ENCODE results near the gene MATN3.

MATN3 gene

DNA sequence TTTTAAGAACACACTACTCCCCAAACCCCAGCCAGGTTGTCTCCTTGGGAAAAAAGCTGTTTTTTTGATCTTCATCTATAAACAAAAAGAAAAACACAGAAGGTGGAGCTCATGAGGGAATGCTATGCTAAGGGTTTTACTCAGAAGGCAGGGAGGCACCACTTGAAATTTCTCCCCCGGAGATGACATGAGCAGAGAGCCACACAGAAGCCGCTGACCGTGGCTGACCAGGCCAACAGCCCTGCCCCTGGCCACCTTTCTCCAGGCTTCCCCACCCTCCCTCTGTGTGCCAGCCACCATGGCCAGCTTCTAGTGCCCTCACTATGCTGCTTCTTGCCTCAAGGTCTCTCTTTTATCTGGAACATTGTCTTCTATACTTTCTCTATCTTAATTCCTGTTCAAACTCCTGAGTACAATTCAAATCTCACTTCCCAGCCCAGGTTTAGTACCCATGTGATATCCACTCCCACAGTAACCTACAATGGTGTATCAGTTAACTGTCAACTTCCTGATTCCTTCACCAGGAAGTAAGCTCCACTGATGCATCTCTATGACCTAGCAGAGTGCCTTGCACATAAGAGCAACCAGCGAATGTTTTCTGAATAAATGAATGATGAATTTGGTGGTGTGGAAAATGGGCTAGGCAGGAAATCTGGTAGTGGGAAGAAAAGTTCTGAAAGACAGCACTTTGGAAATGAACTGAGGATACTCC is 23.6 kb upstream of the MATN3 start:
- DNase-seq (ENCODE audit: low read depth), result no peak

DNA sequence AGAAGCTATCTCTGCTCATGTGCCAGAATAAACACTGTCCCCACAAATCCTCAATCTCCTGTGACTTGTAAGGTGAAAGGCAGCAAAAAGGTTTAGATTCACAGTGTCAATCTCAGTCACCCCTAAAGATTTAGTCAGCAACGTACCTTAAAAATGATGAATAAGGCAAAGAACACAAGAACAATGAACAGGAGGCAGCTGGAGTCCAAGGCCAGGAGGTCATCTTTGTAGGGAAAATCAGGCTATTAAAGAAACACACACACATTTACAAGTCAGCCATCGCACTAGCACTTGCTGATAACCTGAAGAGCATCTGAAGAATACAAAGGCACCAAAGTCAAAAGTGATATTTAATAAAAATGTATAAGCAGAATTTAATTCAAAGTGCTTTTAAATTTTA is 22.4 kb upstream of the MATN3 start:
- no peak for DNase-seq (ENCODE audit: low read depth)

DNA sequence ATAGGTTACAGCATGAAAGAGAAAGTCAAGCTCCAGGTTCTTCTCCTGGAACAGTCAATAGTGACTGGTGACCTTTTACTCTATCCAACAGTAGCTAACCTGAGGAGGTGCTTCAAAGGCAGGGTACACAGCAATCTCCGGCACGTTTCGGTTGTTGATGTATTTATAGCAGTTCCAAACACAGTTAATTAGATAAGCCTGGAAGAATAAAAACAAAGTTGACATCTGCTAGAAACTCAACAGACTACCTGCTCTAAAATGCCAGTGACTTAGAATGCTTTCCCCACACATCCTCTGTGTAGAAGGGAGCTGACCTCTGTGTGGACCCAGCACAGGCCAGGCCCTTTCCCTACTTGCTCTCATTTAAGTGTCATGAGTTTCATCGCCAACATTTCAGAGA is 21.8 kb upstream of the MATN3 start:
- no peak for DNase-seq (ENCODE audit: low read depth)

DNA sequence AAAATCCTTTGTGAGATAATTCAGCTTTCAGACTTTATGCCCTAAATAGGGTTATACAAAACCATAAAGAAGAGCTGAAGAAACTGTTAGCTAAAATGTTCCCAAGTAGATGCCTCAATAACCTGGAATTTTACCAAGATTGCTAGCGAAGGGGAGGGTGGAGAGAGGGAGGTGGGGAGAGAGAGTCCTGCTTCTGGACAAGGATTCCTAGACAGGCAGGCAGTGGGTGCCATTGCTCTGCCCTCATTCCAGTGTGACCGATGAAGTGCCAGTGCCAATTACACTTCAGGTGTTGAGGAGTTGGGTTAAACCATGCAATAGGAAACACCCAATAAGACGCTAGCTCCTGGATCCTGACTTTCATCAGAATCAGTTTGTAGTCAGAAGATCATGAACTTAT is 20.9 kb upstream of the MATN3 start:
- DNase-seq (ENCODE audit: low read depth), result no peak

DNA sequence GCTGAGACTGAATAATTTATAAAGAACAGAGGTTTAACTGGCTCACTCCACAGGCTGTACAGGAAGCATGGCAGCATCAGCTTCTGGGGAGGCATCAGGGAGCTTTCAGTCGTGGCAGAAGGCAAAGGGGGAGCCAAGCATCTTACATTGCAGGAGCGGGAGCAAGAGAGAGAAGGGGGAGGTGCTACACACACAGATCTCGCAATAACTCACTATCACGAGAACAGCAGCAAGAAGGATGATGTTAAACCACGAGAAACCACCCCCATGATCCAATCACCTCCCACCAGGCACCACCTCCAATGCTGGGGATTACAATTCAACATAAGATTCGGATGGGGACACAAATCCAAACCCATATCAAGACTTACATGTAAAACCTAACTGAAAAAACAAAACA is 17.8 kb upstream of the MATN3 start:
- no peak for DNase-seq (ENCODE audit: low read depth)

DNA sequence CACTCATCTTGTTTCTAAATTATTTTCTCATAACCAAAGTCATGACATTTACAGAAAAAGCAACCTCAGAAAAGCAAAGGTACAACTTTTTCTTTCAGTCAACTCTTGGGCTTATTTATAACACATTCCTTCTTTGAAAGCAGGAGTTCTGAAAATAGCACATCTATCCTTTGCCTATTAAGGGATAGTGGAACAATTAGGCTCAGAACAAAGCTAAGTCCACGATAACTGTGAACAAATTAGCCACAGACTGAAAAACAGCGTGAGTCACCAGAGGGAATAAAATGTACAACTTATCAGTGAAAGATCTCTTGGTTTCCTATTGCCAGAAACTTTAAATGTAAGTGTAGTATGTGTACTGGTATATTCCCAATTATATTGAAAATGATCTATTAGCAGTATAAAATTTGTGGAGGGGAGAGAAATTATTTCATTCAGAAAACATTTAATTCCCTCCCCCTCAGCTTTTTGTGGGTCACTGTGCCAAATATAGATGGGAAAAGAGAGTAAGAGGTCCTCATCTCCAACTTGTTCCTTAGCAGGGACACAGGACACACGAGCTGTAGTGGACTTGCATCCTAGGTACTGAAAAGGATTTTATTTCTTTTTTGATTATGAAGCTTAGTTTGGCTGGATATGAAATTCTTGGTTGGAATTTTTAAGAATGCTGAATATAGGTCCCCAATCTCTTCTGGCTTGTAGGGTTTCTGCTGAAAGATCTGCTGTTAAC is 15.4 kb upstream of the MATN3 start:
- no peak for DNase-seq (ENCODE audit: low read depth)

DNA sequence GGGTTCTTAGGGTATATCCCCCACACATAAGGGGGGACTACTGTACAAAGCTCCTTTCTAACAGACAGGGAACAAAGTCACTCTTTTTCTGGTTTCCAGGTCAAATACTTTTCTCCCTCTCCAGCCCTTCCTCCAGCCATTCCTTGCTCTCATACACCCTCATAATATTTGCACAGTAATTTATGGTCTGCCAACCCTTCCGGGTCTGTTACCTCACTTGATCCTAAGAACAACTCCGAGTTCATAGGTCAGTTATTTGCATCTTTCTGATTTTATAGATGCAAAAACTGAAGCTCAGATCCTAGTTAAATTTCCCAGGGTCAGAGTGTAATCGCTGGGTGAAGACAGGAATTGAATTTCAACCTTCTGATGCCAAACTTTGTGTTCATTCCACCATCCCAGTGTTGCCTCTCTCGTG is 14.8 kb upstream of the MATN3 start:
- no peak for DNase-seq (ENCODE audit: low read depth)

DNA sequence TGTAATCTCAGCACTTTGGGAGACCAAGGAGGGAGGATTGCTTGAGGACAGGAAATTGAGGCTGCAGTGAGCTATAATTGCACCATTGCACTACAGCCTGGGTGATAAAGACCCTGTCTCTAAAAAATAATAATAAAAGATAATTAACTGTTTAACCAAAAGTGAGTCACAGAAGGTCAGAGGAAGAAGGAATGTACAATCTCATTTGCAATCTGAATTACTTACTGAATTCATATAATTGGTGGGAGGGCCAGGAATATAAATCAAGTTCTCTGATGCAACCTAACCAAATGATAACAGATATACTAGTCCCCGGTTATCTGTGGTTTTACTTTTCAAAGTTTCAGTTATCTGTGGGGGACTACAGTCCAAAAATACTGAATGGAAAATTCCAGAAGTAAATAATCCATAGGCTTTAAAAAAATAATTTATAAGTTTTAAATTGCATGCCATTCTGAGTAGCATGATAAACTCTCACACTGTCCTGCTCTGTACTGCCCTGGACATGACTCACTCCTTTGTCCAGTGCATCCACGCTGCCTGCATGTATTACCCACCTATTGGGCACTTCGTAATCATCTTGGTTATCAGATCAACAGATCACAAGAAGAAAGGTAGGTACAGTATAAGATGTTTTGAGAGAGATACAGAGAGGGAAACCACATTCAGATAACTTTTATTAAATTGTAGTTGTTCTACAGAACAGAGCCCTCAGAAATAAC is 12.8 kb upstream of the MATN3 start:
- DNase-seq (ENCODE audit: low read depth), result no peak

DNA sequence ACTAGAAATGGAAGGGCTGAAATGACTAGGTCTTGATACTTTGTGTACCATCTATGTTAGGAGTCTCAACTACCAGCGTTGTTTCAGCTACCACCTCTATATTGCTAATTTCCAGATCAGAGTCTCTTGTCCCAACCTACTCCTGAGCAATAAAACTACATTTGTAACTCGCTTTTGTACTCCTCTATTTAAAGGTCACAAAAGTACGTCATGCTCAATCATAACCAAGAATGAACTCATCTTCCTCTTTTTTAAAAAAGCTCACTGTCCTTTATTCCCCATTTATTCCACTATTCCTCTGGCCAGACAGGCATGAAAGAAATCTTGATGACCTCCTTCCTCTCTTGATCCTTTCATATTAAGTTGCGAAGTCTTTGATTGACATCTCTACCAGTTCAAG is 11.2 kb upstream of the MATN3 start:
- DNase-seq (ENCODE audit: low read depth), result no peak

DNA sequence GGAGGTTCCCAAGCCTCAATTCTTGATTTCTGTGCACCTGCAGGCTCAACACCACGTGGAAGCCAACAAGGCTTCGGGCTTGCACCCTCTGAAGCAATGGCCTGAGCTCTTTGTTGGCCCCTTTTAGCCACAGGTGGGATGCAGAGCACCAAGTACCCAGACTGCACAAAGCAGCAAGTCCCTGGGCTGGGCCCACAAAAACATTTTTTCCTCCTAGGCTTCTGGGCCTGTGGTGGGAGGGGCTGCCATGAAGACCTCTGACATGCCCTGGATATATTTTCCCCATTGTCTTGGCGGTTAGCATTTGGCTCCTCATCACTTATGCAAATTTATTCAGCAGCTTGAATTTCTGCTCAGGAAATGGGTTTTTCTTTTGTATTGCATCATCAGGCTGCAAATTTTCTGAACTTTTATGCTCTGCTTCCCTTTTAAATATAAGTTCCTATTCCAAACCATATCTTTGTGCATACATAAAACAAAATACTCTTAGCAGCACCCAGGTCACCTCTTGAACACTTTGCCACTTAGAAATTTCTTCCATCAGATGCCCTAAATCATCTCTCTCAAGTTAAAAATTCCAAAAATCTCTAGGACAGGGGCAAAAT is 9.0 kb upstream of the MATN3 start:
- no peak for DNase-seq (ENCODE audit: low read depth)

DNA sequence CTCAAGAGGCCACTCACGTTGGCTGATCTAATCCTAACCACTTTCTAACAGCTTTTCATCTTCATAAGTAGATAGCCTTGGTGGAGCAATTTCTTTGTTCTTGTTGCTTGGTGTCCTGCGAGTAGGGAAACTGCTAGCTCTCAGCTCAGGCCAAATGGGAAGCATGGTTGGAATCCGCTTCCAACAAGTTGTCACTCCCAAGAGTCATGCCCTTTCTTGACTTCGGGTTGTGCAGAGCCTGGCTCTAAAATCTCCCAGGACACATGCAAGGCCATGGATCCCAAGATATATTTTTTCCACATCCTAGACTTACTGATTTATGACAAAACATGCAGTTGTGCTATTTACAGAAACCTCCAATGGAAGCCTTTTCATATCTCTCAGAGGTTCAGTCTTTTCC is 7.3 kb upstream of the MATN3 start:
- no peak for DNase-seq (ENCODE audit: low read depth)

DNA sequence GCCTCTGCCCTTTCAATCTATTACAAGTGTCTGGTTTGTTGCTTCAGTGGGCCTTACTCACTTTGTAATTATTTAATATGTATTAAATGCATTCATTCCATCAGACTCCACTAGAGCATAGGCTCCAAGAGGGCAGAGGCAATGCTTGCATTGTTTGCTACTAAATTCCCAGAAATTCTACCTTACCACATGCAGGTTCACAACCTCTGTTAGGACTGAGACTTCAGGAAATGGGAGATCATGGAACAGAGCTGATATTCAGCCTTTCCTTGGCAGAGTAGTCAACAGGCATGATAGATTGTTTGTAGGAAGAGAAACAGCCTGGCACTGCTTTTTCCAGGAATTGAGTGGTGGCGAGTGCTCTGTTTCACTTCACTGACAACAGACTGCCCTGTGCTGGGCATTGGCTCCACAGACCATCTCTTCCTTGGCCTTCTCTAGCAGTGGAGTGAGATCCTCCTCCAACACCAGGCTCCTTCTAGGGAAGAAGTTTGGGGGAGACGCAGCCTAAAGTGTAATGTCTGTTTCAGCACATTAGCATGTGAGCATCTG is 6.2 kb upstream of the MATN3 start:
- no peak for DNase-seq (ENCODE audit: low read depth)

DNA sequence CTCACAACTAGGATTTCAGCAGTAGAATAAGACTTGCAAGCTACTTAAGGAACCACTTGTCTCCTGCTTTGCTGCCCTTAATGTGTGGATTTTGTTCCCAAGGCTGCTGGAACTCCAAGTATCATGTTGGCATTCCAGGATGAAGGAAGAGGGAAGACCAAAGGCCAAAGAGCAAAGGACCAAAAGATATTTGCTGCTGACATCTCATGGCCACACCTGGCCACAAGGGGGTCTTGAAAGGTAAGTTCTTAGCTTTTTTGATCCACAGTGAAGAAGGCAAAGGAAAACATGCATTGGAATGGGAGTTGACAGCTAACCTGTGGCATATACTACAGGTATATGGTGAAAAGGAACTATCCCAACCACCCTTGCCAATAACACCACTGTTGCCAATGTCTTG is 3.9 kb upstream of the MATN3 start:
- DNase-seq (ENCODE audit: low read depth), result no peak

DNA sequence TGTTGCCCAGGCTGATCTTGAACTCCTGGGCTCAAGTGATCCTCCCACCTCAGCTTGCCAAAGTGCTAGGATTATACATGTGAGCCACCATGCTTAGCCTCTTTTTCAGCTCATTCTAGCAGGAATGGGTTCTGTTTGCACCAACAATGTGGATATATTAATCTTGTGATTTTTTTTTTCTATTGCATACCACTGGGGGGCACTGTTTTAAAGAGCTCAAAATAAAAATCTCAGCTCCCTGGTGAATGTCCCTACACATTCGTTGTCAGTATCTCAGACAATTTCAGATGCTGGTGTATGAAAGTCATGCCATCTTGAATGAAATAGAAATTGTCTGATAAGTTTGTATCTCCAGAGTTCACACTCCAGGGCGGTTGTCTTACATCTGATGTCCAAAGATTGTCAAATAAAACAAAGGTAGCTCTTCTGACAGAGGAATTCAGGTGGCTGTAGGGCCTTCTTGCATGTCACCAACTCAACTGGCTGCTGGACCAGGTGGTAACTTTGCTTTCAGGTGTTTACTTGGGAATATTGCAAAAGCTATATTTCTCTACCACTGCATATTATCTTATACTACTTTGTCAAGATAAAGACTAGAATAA is 3.1 kb upstream of the MATN3 start:
- DNase-seq (ENCODE audit: low read depth), result no peak

DNA sequence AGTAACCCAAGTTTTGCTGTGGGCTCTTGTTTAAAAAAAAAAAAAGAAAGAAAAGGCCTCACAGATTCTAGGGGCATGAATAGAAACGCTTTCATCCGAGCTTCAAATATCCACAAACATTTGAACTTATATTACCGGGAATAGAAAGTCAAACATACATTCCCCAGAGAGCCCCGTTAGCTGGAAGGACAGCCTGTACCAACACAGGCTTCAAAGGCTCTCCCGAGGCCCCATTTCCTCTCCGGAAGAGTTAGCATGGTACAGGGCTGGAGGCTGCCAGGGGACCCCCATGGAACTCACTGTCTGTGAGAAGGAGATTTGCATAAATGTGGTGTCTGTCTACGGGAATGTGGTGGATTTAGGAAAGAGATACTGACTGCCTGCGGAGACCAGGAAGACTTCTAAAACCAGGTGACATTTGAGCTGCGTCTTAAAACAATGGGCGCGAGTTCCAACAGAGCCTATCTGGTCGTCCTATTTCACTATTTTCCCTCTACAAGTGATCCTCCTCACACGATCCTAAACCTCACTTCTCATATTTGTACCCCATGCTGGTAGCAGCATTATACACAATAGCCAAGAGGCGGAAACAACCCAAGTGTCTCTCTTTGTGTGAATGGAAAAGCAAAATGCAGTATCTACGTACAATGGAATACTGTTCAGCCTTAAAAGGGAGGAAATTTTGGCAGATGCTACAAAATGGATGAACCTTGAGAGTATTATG is 820 bp upstream of the MATN3 start:
- no peak for DNase-seq (ENCODE audit: low read depth)

DNA sequence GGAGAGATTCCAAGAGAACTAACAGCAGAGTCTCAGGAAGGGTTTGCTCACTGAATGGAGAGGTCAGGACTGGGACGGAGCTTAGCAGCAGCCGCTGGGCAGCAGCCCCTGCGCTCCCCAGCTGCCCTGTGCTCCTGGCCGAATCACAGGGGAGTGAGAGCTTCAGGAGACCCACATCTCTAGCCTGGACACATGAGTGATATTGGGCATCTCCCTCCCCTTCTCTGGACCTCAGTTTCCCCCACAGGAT is 511 bp downstream of the MATN3 start:
- DNase-seq (ENCODE audit: low read depth), result no peak

DNA sequence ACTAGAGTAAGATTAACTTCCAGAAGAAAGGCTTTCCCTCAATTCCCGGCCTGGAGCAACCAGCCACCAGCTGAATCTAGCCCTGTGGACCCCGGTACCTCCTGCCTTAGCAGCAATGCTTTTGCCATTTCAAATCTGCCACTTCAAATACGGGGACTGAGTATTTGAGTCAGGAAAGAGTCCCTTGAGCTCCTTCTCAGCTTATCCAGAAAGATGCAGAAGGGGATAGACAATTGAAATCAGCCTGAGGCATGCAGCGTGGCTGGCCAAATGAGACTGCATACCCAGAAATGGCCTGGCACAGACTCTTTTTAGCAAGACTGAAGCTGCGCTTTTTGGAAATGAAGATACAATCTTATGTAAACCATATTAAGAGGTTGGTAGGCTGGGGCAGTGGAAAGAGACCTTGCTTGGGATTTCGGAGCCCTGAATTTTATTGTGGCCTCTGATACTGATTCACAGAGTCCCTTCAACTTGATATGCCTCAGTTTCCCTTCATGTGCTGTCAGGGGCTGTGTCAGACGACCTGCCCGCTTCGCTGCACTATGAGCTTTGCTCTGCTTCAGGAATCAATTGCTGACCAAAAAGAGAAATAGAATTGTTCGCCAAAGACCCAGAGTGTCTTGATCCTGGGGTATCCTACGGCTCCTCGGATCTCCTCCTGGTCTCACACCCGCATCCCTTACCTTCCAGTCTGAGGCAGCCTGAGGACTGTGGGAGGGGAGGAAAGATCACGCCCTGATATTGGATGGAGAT is 1.0 kb downstream of the MATN3 start:
- DNase-seq (ENCODE audit: low read depth), result no peak

DNA sequence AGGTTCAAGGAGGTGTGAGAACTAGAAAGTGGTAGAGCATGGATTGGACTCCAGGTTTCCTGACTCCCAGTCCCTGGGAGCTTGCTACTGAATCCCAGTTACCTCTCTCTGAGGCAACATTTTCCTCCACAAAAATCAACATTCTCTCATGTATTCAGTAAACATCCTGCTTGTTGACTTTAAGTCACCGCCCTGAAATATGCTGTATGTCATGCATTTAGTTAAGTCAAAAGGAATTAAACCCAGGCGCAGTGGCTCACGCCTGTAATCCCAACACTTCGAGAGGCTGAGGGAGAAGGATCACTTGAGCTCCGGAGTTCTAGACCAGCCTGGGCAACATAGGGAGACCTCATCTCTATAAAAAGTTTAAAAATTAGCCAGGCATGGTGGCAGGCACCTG is 3.8 kb downstream of the MATN3 start:
- DNase-seq (ENCODE audit: low read depth), result no peak

DNA sequence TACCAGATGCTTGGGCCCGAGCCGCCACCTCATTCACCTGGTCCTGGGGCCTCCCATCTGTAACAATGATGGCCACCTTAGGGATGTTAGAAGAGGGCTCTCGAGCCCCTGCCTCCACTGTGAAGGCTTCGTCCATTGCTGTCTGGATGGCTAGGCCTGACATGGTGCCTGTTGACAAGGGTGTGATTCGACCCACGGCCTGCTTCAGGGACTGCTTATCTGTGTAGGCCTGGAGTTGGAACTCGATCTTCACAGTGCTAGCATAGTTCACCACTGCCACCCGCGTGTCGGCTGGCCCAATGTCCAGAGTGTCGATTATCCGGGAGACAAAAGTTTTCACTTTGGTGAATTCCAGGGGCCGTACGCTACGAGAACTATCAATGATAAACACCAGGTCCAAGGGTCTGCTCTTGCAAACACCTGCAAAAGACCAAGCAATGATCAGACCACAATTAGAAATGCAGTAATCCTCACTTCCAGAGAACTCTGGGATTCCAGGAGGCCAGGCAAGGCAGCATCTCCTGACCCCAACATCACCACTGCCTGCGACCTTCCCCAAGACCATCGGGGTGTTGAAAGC is 6.5 kb downstream of the MATN3 start:
- no peak for DNase-seq (ENCODE audit: low read depth)

DNA sequence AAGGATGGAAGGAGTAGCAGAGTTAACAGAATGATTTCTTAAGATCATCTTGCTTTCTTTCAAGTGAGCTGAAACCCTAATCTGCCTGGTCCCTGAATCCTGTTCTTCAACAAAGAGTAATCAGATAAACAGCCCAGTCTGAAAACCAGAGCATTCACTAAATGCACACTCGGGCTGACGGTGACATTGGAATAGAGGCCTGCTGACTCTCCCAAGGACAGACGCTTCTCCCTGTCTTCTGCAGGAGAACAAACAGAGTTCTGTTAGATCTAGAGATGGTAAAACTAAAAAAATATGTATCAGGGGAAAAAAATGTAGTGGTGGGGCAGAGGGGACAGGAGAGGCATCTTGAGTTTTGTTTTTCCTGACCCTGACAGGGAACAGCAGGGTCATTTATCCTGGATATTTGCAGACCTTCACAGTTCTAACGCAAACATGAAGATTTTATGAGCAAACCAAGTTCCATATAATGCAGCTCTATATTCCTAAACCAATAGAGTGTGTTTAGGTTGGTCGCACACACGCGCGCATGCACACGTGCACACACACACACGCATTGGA is 7.3 kb downstream of the MATN3 start:
- no peak for DNase-seq (ENCODE audit: low read depth)
